ENCODE data around the gene ZNF239. TPM values are rescaled to one million over a fixed set of nuclear protein-coding genes. Genes with fewer than 3 reads are reported as not detected.
A peak's percentile ranks its signal among the peaks of the same experiment; 100 is the strongest.
"Not testable (repeated sequence)": the region's sequence is repeated elsewhere in the genome, so short reads cannot be mapped to it uniquely, and the experiment has no call there.

Gene ZNF239
- total and polyA plus RNA-seq, 2 experiments from 2014 or later: 6.2 to 6.8 TPM

DNA sequence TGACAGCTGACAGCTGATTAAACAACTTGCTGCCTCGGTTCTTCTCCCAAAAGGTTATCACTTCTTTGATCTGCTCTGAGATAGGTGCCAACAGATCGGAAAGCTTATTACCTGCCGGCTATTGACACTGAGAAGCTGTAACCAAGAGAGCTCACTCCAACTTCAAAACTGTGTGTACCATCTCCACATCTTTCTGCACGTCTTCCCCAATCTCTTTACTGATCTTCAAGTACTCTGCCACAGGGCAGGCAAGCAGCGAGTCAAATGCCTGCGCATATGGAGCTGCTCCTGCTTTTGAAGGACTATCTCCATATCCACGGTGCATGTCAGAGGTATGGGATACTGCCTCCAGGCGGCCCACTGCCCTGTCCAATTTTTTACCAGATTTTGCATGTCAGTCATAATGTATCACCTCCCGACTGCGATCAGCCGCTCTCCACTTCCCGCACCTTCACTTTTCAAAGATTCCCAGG, 31.5 kb upstream of the ZNF239 start:
- H3K9me3 ChIP-seq (ENCODE audit: low read depth): no peaks in the 10 kb centered on the region
- no peak overlapping the region for H3K27ac ChIP-seq
- peaks cover 9% of the 10 kb centered on the region for H3F3A ChIP-seq (ENCODE audit: insufficient read depth)
- no peaks in the 10 kb centered on the region for H4K20me1 ChIP-seq (ENCODE audit: insufficient read depth)
- peak overlapping the region; percentile 75; the same call in 1 of the 2 replicates for H3K9ac ChIP-seq
- H3K4me3 ChIP-seq: peak overlapping the region; percentile 87
- H3K27me3 ChIP-seq (replicated peaks; ENCODE audit: insufficient read depth): no peaks in the 10 kb centered on the region
- H3K36me3 ChIP-seq (ENCODE audit: low read depth): no peaks in the 10 kb centered on the region
- H3K4me1 ChIP-seq (ENCODE audit: insufficient read depth): peaks cover 8% of the 10 kb centered on the region; the same call in 1 of the 2 replicates
- TF ChIP-seq EZH2phosphoT487 (IDR thresholded peaks at IDR 0.05; ENCODE audit: insufficient read depth, low read depth) (no peak), EZH2 (IDR thresholded peaks at IDR 0.05; ENCODE audit: insufficient read depth, poor library complexity, severe bottlenecking) (no peak)
- WGBS, 2 experiments (ENCODE audit: low coverage in 1 of 2, low lambda C conversion rate in 2 of 2, missing lambda C conversion rate in 2 of 2): 27 to 30% methylated on average over 12 of the region's 12 CpGs
- peak overlapping the region; percentile 69 for H3K4me2 ChIP-seq (ENCODE audit: unreplicated experiment)
- peak overlapping the region; percentile 95 for H2AFZ ChIP-seq
- in situ Hi-C loops (cut with MboI): no loop called here
- no peak for DNase-seq
- H3K9me2 ChIP-seq (ENCODE audit: insufficient read depth): no peaks in the 10 kb centered on the region
- H3K79me2 ChIP-seq (ENCODE audit: insufficient read depth): no peaks in the 10 kb centered on the region

DNA sequence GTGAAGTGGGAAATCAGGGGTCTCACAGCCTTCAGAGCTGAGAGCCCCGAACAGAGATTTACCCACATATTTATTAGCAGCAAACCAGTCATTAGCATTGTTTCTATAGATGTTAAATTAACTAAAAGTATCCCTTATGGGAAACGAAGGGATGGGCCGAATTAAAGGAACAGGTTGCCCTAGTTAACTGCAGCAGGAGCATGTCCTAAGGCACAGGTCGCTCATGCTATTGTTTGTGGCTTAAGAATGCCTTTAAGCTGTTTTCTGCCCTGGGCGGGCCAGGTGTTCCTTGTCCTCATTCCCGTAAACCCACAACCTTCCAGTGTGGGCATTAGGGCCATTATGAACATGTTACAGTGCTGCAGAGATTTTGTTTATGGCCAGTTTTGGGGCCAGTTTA, 27.2 kb upstream of the ZNF239 start:
- 75 to 80% methylated on average over 6 of the region's 6 CpGs for WGBS, 2 experiments (ENCODE audit: low coverage in 1 of 2, low lambda C conversion rate in 2 of 2, missing lambda C conversion rate in 2 of 2)
- in situ Hi-C loops (cut with MboI); DNase-seq; H4K20me1 ChIP-seq (ENCODE audit: insufficient read depth); H3K27ac ChIP-seq; H2AFZ ChIP-seq; H3K9me3 ChIP-seq (ENCODE audit: low read depth); H3K27me3 ChIP-seq (replicated peaks; ENCODE audit: insufficient read depth); H3K36me3 ChIP-seq (ENCODE audit: low read depth); H3K79me2 ChIP-seq (ENCODE audit: insufficient read depth); H3K9ac ChIP-seq; H3K9me2 ChIP-seq (ENCODE audit: insufficient read depth); H3K4me3 ChIP-seq; H3K4me1 ChIP-seq (ENCODE audit: insufficient read depth); H3K4me2 ChIP-seq (ENCODE audit: unreplicated experiment); H3F3A ChIP-seq (ENCODE audit: insufficient read depth): not testable (repeated sequence)

DNA sequence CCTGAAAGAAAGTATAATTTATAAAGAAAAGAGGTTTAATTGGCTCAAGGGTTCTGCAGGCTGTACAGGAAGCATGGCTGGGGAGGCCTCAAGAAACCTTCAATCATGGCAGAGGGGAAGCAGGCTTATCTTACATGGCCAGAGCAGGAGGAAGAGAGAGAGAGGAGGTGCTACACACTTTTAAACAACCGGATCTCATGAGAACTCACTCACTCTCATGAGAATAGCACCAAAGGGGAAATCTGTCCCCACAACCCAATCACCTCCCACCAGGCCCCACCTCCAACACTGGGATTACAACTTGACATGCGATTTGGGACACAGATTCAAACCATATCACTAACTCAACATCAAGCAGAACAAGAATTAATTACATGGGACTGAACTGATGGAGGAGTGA, 24.9 kb upstream of the ZNF239 start:
- H3K9ac ChIP-seq: no peak overlapping the region
- no peak overlapping the region for H3K4me3 ChIP-seq
- no peak overlapping the region for H3K27ac ChIP-seq
- WGBS, 2 experiments (ENCODE audit: low coverage in 1 of 2, low lambda C conversion rate in 2 of 2, missing lambda C conversion rate in 2 of 2): 92 to 96% methylated on average over 2 of the region's 2 CpGs
- no peaks in the 10 kb centered on the region for H4K20me1 ChIP-seq (ENCODE audit: insufficient read depth)
- in situ Hi-C loops (cut with MboI): no loop called here
- H3K4me1 ChIP-seq (ENCODE audit: insufficient read depth): no peaks in the 10 kb centered on the region
- no peak for DNase-seq
- no peaks in the 10 kb centered on the region for H3K9me3 ChIP-seq (ENCODE audit: low read depth)
- no peaks in the 10 kb centered on the region for H3K36me3 ChIP-seq (ENCODE audit: low read depth)
- no peaks in the 10 kb centered on the region for H3K79me2 ChIP-seq (ENCODE audit: insufficient read depth)
- H2AFZ ChIP-seq: no peak overlapping the region
- no peak for TF ChIP-seq EZH2 (IDR thresholded peaks at IDR 0.05; ENCODE audit: insufficient read depth, poor library complexity, severe bottlenecking)
- no peak for TF ChIP-seq EZH2phosphoT487 (IDR thresholded peaks at IDR 0.05; ENCODE audit: insufficient read depth, low read depth)
- no peaks in the 10 kb centered on the region for H3F3A ChIP-seq (ENCODE audit: insufficient read depth)
- H3K9me2 ChIP-seq (ENCODE audit: insufficient read depth): no peaks in the 10 kb centered on the region
- no peaks in the 10 kb centered on the region for H3K27me3 ChIP-seq (replicated peaks; ENCODE audit: insufficient read depth)
- no peak overlapping the region for H3K4me2 ChIP-seq (ENCODE audit: unreplicated experiment)

DNA sequence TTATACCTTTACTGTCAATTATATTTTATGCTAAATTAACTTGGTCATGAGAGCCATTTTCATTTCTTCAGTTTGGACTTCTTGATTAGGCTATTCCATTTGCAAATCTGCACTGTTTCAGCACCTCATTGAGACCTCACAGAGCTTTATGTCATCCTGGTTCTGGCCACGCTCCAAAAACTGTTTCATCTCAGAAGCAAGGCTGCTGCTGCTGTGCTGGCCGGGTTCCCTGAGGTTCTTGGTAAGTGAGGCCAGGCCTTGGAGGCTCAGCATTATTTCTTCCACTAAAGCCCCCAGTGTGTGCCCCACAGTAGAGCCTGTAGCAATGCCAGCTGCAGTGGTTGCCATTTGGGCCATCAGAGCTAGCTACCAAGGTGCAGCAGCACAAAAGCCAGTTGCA, 24.0 kb upstream of the ZNF239 start:
- no peak overlapping the region for H2AFZ ChIP-seq
- H3F3A ChIP-seq (ENCODE audit: insufficient read depth): no peaks in the 10 kb centered on the region
- H3K9me3 ChIP-seq (ENCODE audit: low read depth): no peaks in the 10 kb centered on the region
- H3K36me3 ChIP-seq (ENCODE audit: low read depth): no peaks in the 10 kb centered on the region
- TF ChIP-seq EZH2 (IDR thresholded peaks at IDR 0.05; ENCODE audit: insufficient read depth, poor library complexity, severe bottlenecking): no peak
- TF ChIP-seq EZH2phosphoT487 (IDR thresholded peaks at IDR 0.05; ENCODE audit: insufficient read depth, low read depth): no peak
- H3K79me2 ChIP-seq (ENCODE audit: insufficient read depth): no peaks in the 10 kb centered on the region
- in situ Hi-C loops (cut with MboI): no loop called here
- WGBS, 2 experiments (ENCODE audit: low coverage in 1 of 2, low lambda C conversion rate in 2 of 2, missing lambda C conversion rate in 2 of 2): 72 to 76% methylated on average over 2 of the region's 2 CpGs
- no peak overlapping the region for H3K4me3 ChIP-seq
- peak; percentile 49 for DNase-seq
- no peaks in the 10 kb centered on the region for H4K20me1 ChIP-seq (ENCODE audit: insufficient read depth)
- H3K9ac ChIP-seq: no peak overlapping the region
- H3K4me1 ChIP-seq (ENCODE audit: insufficient read depth): no peaks in the 10 kb centered on the region
- H3K27ac ChIP-seq: no peak overlapping the region
- H3K27me3 ChIP-seq (replicated peaks; ENCODE audit: insufficient read depth): no peaks in the 10 kb centered on the region
- H3K9me2 ChIP-seq (ENCODE audit: insufficient read depth): no peaks in the 10 kb centered on the region
- H3K4me2 ChIP-seq (ENCODE audit: unreplicated experiment): no peak overlapping the region

DNA sequence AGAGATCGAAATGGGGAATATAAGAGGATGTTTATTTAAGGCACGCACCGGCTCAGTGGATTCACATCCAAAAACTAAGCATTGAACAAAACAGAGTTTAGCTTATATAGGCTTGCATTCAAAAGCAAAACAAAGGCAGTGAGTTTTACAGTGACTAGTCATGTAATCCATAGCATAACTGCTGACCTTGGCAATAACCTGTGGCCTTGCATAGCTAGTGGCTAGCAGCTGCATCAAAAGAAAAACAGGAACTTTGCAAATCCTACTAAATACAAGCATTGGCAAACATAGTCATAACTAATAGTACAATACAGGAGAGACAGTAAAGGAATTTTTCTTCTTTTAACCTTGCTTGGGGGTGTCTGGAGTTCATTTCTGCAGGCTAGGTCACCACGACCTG, 22.1 kb upstream of the ZNF239 start:
- Histone ChIP-seq H4K20me1 (ENCODE audit: insufficient read depth) (no peaks in the 10 kb centered on the region), H3K27ac (no peak overlapping the region), H2AFZ (no peak overlapping the region; the same call in 1 of the 2 replicates), H3K4me1 (ENCODE audit: insufficient read depth) (no peaks in the 10 kb centered on the region), H3K79me2 (ENCODE audit: insufficient read depth) (no peaks in the 10 kb centered on the region), H3K9ac (no peak overlapping the region), H3K4me2 (ENCODE audit: unreplicated experiment) (no peak overlapping the region), H3K4me3 (no peak overlapping the region), H3K27me3 (replicated peaks; ENCODE audit: insufficient read depth) (no peaks in the 10 kb centered on the region), H3K36me3 (ENCODE audit: low read depth) (no peaks in the 10 kb centered on the region), H3K9me3 (ENCODE audit: low read depth) (no peaks in the 10 kb centered on the region), H3K9me2 (ENCODE audit: insufficient read depth) (no peaks in the 10 kb centered on the region), H3F3A (ENCODE audit: insufficient read depth) (no peaks in the 10 kb centered on the region)
- TF ChIP-seq EZH2 (IDR thresholded peaks at IDR 0.05; ENCODE audit: insufficient read depth, poor library complexity, severe bottlenecking): no peak
- TF ChIP-seq EZH2phosphoT487 (IDR thresholded peaks at IDR 0.05; ENCODE audit: insufficient read depth, low read depth): no peak
- 93 to 95% methylated on average over 4 of the region's 4 CpGs for WGBS, 2 experiments (ENCODE audit: low coverage in 1 of 2, low lambda C conversion rate in 2 of 2, missing lambda C conversion rate in 2 of 2)
- in situ Hi-C loops (cut with MboI): no loop called here
- DNase-seq: no peak

Data from GM23248 (cell line).